GM18870 (cell line): ENCODE measurements around the gene MYL10.

Experiments
- ATAC-seq: cut with Tn5 transposase; IDR thresholded peaks from one replicate; pipeline ENCODE4 v1.9.1; 2021; ENCODE audit warnings: moderate library complexity; ENCODE audit not compliant: unreplicated experiment

MYL10 gene

GRCh38 chr7:101598986-101599771, 29.9 kb downstream of the MYL10 start:
- ATAC-seq, result no peak

- no peak for ATAC-seq
Measured at GRCh38 chr7:101598422-101598985, 30.6 kb downstream of the MYL10 start.

- ATAC-seq, result no peak
Measured at GRCh38 chr7:101597941-101598340, 31.2 kb downstream of the MYL10 start.

- ATAC-seq, result no peak
Measured at GRCh38 chr7:101596898-101597297, 32.2 kb downstream of the MYL10 start.

- ATAC-seq, result no peak
Measured at GRCh38 chr7:101595766-101596537, 33.1 kb downstream of the MYL10 start.

GRCh38 chr7:101595246-101595645, 33.9 kb downstream of the MYL10 start:
- no peak for ATAC-seq

- ATAC-seq, result no peak
Measured at GRCh38 chr7:101594790-101595189, 34.3 kb downstream of the MYL10 start.

- no peak for ATAC-seq
Measured at GRCh38 chr7:101593556-101593955, 35.5 kb downstream of the MYL10 start.

- ATAC-seq, result no peak
Measured at GRCh38 chr7:101591504-101591903, 37.6 kb downstream of the MYL10 start.

- no peak for ATAC-seq
Measured at GRCh38 chr7:101590663-101591435, 38.2 kb downstream of the MYL10 start.

- no peak for ATAC-seq
Measured at GRCh38 chr7:101589976-101590662, 39.0 kb downstream of the MYL10 start.

- no peak for ATAC-seq
Measured at GRCh38 chr7:101589052-101589451, 40.0 kb downstream of the MYL10 start.

- ATAC-seq, result no peak
Measured at GRCh38 chr7:101588131-101588935, 40.8 kb downstream of the MYL10 start.

GRCh38 chr7:101586906-101587677, 42.0 kb downstream of the MYL10 start:
- no peak for ATAC-seq

- no peak for ATAC-seq
Measured at GRCh38 chr7:101586078-101586905, 42.8 kb downstream of the MYL10 start.

- no peak for ATAC-seq
Measured at GRCh38 chr7:101582971-101583370, 46.1 kb downstream of the MYL10 start.

GRCh38 chr7:101581891-101582290, 47.2 kb downstream of the MYL10 start:
- ATAC-seq, result no peak

- ATAC-seq, result no peak
Measured at GRCh38 chr7:101580596-101580995, 48.5 kb downstream of the MYL10 start.
